ENCODE results near the gene ECSIT.
A peak's percentile ranks its signal among the peaks of the same experiment; 100 is the strongest.
"Not testable (repeated sequence)": the region's sequence is repeated elsewhere in the genome, so short reads cannot be mapped to it uniquely, and the experiment has no call there.

The ECSIT gene, protein sequence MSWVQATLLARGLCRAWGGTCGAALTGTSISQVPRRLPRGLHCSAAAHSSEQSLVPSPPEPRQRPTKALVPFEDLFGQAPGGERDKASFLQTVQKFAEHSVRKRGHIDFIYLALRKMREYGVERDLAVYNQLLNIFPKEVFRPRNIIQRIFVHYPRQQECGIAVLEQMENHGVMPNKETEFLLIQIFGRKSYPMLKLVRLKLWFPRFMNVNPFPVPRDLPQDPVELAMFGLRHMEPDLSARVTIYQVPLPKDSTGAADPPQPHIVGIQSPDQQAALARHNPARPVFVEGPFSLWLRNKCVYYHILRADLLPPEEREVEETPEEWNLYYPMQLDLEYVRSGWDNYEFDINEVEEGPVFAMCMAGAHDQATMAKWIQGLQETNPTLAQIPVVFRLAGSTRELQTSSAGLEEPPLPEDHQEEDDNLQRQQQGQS

DNA sequence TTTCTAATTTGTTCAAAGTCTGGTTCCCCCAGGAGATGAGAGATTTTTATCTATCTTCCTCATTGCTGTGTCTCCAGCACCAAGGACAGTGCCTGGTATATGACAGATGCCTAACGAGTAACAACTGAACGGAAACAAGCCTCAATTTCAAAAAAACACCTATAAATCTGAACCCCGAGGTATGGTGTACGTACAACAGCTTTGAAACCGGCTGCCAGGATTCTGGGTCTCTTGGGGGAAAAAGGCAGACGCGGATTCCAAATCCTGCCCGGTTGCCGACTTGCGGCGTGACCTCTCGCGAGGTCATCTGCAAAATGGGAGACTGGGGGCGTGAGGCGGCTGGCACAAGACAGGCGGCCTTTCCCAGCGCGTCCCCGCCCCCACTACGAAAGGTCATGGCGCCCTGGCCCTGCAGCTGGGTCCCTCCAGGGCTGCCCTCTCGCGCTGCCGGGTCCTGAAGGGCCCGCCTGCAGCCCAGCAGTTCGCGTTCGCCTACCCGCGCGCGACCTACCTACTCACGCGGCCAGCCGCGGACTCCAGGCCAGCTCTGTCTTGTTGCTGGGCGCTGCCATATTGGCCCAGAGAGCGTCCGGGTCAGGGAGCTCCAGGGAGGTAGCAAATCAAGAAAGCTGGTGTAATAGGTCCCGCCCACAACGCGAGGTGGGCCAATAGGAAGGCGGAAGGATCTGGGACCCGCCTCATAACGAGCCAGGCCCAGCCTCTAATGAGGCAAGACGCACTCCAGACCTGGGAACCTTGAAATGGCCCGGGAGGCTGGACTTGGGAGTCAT, at the start of gene ECSIT:
TSS of gene ECSIT (minus strand) at position 584 of the 791 bp plus-strand sequence. CDS start 9,964 bp downstream, outside the sequence.
- peak; percentile 91 for DNase-seq

DNA sequence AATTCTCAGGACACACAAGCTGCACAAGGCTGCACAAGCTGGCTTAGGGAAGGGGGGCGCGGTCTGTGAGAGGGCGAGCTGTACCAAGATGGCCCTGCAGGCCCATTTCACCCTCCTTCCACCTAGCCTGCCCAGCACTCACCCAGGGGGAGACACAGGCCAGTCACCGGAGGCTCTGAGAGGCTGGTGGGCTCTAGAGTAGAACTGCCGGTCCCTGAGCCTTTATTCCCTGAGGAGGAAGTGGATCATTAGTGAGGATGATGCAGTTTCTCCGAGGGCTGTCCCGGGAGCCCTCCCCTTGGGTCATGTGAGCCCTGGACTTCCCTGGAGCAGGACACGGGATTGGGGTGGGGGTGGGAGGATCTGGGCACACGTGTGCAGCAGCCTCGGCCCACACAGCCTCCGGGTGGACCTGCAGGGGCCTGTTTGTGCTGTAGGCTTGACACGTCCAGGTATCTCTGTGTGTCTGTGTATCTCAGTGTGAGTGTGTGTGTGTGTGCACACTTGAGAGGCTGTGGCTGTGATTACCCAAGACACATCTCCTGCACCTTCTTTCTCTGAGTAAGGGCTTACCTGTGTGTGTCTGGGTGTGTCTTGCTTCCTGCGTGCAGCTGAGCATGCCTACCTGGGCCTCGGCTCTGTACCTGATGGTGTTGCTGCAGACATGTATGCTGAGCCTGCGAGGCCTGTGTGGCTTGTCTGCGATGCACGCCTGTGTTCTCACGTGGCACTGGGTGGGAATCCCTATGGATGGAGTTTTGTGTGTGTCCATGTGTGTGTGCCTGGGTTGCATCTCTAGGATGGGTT, 48.7 kb upstream of the ECSIT start, which contains the start of gene ACP5:
TSS of gene ACP5 (minus strand) at position 195 of the 807 bp plus-strand sequence. CDS start 328 bp downstream, outside the sequence.
- no peak for DNase-seq

DNA sequence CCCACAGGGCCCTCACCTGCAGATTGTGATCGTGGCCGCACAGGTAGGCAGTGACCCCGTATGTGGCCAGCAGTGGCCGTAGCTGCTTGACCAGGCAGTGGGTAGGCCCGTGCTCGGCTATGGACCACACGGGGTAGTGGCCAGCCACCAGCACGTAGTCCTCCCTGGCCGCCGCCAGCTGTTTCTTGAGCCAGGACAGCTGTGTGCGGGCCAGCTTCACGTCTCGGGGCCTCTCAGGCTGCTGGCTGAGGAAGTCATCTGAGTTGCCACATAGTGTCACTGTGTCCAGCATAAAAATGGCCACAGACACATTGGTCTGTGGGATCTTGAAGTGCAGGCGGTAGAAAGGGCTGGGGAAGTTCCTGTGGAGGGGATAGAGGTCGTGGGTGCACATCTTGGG, 47.3 kb upstream of the ECSIT start:
- DNase-seq: no peak

DNA sequence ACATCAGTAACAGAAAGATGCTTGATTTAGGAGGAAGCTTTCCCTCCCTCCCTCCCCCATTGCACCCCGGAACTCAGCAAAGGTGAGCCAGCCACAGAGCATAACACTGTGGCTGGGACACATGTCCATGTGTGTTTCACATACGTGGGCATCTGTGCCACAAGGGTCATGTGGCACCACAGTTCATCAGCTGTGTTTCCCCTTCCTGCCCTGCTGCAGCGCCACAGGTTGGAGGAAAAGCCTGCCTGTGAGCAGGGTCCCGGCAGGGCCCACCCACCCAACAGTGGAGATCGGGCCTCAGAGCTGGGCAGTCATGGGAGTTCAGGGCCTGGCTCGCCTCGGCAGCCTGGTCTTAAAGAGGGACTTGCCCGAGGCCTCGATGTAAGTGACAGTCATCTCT, 45.8 kb upstream of the ECSIT start:
- no peak for DNase-seq

DNA sequence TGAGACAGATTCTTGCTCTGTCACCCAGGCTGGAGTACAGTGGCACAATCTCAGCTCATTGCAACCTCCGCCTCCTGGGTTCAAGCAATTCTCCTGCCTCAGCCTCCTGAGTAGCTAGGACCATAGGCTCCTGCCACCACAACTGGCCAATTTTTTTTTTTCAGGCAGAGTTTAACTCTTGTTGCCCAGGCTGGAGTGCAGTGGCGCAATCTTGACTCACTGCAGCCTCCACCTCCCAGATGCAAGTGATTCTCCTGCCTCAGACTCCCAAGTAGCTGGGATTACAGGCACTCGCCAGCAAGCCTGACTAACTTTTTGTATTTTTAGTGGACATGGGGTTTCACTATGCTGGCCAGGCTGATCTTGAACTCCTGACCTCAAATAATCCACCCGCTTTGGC, 44.8 kb upstream of the ECSIT start:
- DNase-seq: not testable (repeated sequence)

DNA sequence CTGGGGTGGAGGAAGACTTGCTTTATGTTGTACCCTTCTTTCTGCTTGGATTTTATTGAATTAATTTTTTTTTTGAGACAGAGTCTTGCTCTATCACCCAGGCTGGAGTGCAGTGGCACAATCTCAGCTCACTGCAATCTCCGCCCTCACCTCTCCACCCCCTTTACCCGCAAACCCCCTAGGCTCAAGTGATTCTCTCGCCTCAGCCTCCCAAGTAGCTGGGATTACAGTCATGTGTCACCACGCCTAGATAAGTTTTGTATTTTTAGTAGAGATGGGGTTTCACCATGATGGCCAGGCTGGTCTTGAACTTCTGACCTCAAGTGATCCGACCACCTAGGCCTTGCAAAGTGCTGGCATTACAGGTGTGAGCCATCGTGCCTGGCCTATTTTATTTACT, 44.4 kb upstream of the ECSIT start:
- DNase-seq: not testable (repeated sequence)

DNA sequence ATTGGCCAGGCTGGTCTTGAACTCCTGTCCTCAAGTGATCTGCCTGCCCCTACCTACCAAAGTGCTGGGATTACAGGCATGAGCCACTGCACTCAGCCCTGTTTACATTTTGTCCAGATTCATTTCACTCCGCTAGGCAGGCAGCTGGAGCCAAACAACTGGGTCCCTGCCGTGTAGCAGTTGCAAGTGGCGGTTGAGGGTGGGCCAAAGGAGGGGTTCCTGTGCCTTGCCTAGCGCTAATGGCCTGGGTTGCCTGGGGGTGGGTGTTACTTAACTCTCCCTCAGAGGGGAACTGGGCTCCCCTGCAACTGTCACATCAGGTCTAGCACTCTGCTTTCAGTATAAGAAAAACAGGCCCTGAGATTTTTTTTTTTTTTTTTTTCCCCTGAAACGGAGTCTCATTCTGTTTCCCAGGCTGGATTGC, 41.1 kb upstream of the ECSIT start:
- DNase-seq: no peak

DNA sequence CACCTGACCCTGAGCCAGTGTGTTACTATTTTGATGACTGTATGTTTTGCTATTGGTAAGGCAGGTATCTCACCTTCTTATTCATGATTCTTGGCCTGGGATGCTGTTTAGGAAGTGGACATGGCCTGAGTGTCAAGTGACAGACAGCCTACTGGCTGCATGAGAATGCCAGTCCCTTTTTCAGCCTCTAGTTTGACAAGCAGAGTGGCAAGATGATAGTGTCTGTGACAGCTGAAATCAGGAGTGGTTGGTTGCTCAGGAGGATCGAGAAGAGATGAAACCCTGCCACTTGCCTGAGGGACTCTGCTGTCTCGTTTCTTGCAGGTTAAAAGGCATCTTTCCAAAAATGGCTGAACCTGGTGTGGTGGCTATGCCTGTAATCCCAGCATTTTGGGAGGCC, 37.2 kb upstream of the ECSIT start:
- no peak for DNase-seq

DNA sequence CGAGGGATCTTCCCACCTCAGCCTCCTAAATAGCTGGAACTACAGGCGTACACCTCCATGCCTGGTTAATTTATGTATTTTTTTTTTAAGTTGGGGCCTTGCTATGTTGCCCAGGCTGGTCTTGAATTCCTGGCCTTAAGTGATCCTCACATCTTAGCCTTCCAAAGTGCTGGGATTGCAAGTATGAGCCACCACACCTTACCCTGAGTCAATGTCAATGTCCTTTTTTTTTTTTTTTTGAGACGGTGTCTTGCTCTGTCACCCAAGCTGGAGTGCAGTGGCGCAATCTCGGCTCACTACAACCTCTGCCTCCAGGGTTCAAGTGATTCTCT, 36.7 kb upstream of the ECSIT start:
- not testable (repeated sequence) for DNase-seq

DNA sequence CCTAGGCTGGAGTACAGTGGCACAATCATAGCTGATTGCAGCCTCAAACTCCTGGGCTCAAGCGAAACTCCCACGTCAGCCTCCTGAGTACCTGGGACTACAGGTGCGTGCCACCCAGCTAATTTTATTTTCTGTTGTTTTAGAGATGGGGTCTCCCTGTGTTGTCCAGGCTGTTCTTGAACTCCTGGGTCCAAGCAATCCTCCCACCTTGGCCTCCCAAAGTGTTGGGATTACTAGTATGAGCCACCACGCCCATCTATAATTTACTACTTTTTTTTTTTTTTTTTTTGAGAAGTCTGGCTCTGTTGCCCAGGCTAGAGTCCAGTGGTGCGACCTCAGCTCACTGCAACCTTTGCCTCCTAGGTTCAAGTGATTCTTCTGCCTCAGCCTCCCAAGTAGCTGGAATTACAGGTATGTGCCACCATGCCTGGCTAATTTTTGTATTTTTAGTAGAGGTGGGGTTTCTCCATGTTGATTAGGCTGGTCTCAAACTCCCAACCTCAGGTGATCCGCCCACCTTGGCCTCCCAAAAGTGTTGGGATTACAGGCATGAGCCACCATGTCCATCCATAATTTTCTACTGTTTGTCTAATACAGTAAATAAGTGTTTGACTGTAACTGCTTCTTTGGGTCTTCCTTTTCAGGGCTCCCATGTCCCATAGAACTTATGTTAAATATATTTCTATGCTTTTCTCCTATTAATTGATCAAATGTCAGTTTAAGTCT, 35.3 kb upstream of the ECSIT start:
- DNase-seq: not testable (repeated sequence)

DNA sequence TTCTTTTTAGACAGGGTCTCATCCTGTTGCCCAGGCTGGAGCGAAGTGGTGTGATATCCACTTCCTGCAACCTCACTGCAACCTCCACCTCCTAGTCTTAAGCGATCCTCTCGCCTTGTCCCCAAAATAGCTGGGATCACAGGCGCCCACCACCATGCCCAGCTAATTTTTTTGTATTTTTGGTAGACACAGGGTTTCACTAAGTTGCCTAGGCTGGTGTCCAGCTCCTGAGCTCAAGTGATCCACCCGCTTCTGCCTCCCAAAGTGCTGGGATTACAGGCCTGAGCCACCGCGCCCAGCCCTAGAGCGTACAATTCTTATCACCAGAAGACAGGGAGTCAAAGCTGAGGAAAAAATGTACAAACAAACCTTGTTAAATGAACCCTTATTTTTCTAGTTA, 34.6 kb upstream of the ECSIT start:
- no peak for DNase-seq

DNA sequence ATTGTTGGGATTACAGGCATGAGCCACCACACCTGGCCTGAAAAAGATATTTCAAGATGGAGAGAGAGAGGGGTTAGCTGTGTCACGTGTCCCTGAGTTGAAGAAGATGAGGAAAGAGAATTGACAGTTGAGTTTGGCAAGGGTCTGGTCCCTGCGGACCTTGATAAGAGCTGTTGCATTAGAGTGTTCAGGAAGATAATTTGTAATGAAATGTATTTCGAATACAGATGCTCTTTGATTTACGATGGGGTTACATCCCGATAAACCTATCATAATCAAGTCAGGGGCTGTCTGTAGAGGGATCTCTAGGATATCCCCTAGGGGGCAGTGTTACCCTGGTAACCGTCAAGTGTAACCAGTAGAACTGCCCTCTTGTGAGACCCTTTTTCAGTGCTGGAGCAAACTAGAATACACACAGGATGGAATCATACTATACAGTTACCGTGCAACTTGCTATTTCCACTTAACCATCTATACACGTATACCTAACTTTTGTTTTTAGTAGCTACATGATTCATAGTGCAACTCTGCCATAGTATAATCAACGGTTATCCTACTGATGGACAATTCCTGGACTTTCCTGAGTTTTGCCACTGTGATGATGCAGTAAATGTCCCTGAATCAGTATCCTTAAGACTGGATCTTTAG, 31.6 kb upstream of the ECSIT start:
- DNase-seq: peak; percentile 36

DNA sequence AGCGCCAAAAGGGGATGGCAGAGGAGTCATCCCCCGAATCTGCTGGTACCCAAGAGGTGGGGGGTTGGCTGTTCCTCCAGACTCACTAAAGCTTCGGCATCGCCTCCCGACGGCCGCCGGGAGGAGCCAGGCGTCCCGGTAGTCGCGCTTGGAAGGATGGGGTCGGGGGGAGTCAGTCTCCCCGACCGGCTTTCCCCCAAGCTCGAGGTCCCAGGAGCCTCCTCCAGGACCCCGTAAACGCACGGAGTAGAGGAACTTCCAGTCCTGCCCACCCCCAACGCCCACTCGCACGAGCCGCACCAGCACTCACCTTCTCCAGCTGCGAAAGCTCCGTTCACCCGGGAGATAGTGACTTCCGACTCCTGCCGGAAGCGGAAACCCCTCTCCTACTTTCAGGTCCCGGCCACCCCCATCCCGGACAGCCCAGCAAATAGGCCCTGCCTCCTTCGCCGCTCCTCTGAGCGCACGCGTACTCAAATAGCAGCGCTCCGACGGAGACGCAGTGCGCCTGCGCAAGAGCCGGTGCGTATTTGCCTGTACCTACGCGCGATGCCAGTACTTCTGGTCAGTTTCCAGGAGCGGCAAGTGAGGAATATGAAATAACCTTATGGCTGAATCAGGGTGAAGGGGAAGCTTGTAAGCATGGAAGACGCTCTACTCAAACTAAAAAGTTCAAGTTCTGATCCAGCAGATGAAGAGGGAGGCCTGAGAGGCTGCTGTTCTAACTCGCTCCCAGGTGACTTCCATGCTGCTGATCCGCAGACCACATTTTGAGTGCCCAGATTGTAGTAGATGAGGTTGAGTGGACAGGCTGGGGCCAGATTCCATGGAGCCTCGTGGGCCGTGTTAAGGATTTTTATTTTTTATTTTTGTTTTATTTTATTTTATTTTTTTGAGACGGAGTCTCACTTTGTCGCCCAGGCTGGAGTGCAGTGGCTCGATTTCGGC, 30.2 kb upstream of the ECSIT start, which contains the start of gene ELOF1:
TSS of gene ELOF1 (minus strand) at position 350 of the 948 bp plus-strand sequence. CDS start 4,883 bp downstream, outside the sequence.
- DNase-seq: peak; percentile 98

DNA sequence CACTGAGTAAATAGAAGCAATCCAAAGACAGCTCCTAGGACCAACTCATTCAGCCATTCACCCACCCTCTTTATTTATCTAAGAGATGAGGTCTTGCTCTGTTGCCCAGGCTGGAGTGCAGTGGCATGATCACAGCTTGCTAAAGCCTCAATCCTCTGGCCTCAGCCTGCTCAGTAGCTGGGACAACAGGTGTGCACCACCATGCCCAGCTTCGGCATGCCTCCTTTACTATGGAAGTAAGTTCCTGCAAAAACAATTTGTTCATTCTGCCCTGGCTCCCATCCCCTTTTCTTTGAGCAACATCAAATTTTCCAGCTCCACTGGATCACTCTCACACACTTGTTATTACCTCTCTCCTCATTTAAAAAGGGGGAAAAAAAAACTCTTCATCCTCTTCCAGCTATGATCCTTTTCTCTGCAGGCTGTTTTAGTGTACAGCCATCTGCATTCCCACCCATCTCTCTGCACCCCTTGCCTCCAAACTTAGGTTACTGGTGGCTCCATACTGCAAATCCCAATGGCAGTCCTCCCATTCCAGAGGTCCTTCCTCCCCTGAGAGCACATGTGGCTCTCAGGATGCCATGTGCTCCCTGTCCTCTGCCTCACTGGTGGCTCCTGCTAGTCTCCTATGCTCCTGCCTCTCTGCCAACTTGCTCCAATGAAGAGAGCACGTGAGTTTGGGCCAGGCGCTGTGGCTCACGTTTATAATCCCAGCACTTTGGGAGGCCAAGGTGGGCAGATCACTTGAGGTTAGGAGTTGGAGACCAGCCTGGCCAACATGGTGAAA, 27.9 kb upstream of the ECSIT start:
- no peak for DNase-seq

DNA sequence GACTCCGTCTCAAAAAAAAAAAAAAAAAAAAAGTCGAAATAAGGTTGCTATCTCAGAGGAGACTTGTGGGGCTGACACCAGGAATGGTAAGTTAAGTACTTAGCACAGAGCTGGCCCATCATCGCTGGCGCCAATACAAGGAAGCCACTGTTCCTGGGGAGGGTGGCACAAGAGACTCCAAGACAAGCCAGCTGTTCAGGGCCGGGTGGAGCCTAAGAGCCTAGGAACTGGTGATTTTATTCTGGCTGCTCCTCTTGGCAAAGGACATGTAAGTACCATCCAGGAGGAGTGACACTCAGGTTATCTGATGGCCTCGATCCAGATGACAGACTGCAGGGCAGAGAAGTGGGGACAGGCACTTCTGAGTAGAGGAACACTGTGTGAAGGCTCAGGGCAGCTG, 26.3 kb upstream of the ECSIT start:
- no peak for DNase-seq

DNA sequence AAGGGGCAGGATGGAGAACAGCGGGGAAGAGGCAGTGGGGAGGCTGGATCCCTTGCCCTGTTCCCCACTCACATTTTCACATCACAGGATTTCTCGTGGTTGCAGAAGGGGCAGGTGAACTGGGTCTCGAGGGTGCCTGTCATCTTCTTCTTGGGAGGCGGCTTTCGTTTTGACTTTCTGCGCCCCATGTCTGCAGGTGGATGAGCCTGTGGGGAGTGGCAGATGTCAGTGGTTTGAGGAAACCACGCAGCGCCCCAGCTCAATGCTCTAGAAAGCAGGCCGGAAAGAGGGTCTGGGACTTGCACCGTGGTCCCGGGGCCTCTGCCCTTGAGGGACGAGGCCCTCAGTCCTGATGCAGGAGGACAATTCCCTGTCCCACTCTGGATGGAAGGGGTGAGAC, 25.2 kb upstream of the ECSIT start:
- no peak for DNase-seq

DNA sequence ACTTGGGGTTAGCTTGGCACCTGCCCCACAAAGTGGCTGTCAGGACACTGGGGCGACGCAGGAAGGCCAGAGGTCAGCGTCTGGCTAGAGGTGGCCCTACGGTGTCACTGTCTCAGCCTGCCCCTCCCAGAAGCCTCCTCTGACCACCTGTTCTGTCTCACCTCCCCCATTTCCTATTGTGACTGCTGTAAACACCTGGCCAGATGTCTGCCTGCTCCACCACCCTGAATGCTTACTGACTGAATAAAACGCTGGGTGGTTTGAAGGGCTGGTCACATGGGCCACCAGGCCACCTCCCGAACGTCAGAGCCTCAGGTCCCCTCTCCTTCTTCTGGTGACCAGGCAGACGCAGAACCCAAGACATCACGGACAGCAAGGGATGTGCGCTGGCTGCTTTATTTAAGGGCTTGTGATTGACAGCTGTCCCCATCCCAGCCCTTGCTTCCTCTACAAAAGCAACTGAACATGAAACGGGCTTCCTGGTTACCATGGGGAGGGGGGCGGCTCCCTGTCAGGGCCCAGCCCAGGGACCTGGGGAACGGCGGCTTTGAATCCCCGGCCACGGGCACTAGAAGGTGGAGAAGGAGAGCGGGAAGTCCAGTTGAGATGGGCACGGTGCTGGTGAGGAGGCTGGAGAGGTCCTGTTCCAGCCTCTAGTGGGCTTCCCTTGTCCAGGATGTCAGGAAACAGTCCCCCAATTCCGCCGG, 23.9 kb upstream of the ECSIT start:
- DNase-seq: no peak

DNA sequence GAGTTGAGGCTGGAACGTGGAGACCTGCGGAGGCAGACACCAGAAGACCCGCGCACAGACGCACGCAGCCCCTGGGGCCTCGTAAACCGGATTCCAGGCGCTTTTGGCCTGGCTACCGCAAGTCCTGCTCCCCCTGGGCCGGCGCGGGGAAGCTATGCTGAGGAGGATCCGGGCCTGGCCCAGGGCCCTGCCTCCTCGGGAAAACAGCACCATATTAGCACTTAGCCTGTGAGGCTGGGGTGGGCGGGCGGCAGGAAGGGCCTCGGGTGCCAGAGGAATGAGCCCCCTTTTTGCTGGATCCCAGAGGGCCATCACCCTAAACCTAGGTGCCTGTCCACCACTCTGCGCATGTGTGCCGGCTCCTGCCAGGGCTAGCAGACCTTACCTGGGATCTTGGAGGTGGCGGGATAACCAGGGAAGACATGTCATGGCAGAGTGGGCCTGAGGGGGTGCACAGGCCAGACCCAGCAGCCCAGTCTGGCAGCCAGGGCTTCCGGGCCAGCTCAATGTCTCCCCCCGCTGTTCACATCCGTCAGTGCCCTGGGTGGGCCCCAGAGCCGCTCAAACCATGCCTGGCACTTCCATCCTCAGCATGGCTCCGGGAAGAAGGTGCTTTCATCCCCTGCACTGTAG, 22.8 kb upstream of the ECSIT start:
- no peak for DNase-seq

DNA sequence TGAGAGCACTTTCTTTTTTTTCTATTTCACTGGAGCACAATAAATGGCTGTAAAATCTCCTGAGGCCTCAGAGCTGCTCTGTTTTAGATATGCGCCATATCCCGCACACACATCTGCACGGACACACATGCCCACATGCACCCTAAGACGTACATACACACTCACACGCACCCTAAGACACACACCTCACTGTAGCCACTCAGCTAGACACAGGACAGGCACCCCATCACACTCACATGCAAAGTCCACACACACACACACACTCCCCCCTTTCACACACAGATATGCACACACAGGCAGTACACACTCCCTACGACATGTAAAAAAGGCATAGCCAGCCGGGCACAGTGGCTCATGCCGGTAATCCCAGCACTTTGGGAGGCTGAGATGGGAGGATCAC, 21.3 kb upstream of the ECSIT start:
- no peak for DNase-seq
